Cardiac muscle cell (in vitro differentiated cells and primary cell): ENCODE measurements around the gene ACAN. TPM values are rescaled to one million over a fixed set of nuclear protein-coding genes. Genes with fewer than 3 reads are reported as not detected.

ENCODE experiments used
- DNase-seq, 2 donors: peaks; one replicate each; pipeline versions ENCODE4 v3.0.0 to v3.0.0-alpha.2; 2010 to 2017; ENCODE audit warnings: low read depth in 1 of 2, low spot score in 1 of 2
- H3K27ac ChIP-seq: fragments of 200-600 bp; sonication (generic); 2 replicates; pipeline ENCODE4 v1.5.1; 2016
- H3K27me3 ChIP-seq: fragments of 200-600 bp; sonication (generic); 2 replicates; pipeline ENCODE4 v1.6.0; 2016; ENCODE audit warnings: control low read depth
- H3K36me3 ChIP-seq: fragments of 200-600 bp; sonication (generic); 2 replicates; pipeline ENCODE4 v1.5.1; 2016; ENCODE audit warnings: control low read depth
- H3K4me1 ChIP-seq: fragments of 200-600 bp; sonication (generic); 2 replicates; pipeline ENCODE4 v1.8.1; 2017; ENCODE audit warnings: low read depth, mild to moderate bottlenecking, mixed run types
- H3K4me3 ChIP-seq: fragments of 200-600 bp; sonication (generic); 2 replicates; pipeline ENCODE4 v1.5.1; 2016; ENCODE audit warnings: mild to moderate bottlenecking
- H3K9me3 ChIP-seq: fragments of 200-600 bp; sonication (generic); 2 replicates; pipeline ENCODE4 v1.5.1; 2017; ENCODE audit warnings: low read depth, mild to moderate bottlenecking, control low read depth
- CTCF ChIP-seq: IDR thresholded peaks from 2 replicates; pipeline ENCODE4 v1.5.1; 2012; ENCODE audit warnings: low read depth, mild to moderate bottlenecking, low read length
- polyA plus RNA-seq: library from polyadenylated mRNA; unstranded; fragments of >200 nt; fragmentation: Nextera tagmentation; extraction: Ambion mirVana; gene quantifications from 2 replicates; pipeline ENCODE4 v1.2.1, GENCODE V29; 2016
- total RNA-seq: library from RNA; depleted of rRNA; stranded (reverse); fragments of >200 nt; gene quantifications from 2 replicates; pipeline ENCODE4 v1.2.3, GENCODE V29; 2016

The ACAN gene
- total and polyA plus RNA-seq, 2 experiments from 2014 or later, result 0.71 to 0.91 TPM

GRCh38 chr15:88873786-88874185 is 70.5 kb downstream of the ACAN start:
- Histone ChIP-seq H3K36me3 (no peaks in the 10 kb centered on the region), H3K4me1 (no peaks in the 10 kb centered on the region), H3K27me3 (no peaks in the 10 kb centered on the region), H3K4me3 (no peak overlapping the region), H3K27ac (no peak overlapping the region), H3K9me3 (no peaks in the 10 kb centered on the region)
- no peak for TF ChIP-seq CTCF
- no peak for DNase-seq

GRCh38 chr15:88874275-88874674 is 71.0 kb downstream of the ACAN start:
- Histone ChIP-seq H3K27ac (no peak overlapping the region), H3K27me3 (no peaks in the 10 kb centered on the region), H3K4me3 (no peak overlapping the region), H3K36me3 (no peaks in the 10 kb centered on the region), H3K4me1 (no peaks in the 10 kb centered on the region), H3K9me3 (no peaks in the 10 kb centered on the region)
- no peak for DNase-seq
- TF ChIP-seq CTCF, result no peak

GRCh38 chr15:88874684-88875083 is 71.4 kb downstream of the ACAN start:
- H3K27ac ChIP-seq, result no peak overlapping the region

GRCh38 chr15:88876573-88876972 is 73.3 kb downstream of the ACAN start:
- no peaks in the 10 kb centered on the region for H3K4me1 ChIP-seq

More at GRCh38 chr15:88874684-88875083, 71.4 kb downstream of the ACAN start:
- no peak for TF ChIP-seq CTCF
- DNase-seq, result no peak
- Histone ChIP-seq H3K36me3 (no peaks in the 10 kb centered on the region), H3K9me3 (no peaks in the 10 kb centered on the region), H3K27me3 (no peaks in the 10 kb centered on the region), H3K4me1 (no peaks in the 10 kb centered on the region), H3K4me3 (no peak overlapping the region)

GRCh38 chr15:88877415-88877814 is 74.2 kb downstream of the ACAN start:
- no peaks in the 10 kb centered on the region for H3K4me1 ChIP-seq
- H3K9me3 ChIP-seq, result no peaks in the 10 kb centered on the region
- H3K36me3 ChIP-seq, result no peaks in the 10 kb centered on the region
- no peaks in the 10 kb centered on the region for H3K27me3 ChIP-seq
- TF ChIP-seq CTCF, result no peak
- no peak overlapping the region for H3K4me3 ChIP-seq
- DNase-seq, result no peak
- no peak overlapping the region for H3K27ac ChIP-seq

More at GRCh38 chr15:88876573-88876972, 73.3 kb downstream of the ACAN start:
- no peak overlapping the region for H3K4me3 ChIP-seq
- DNase-seq, result no peak
- H3K27ac ChIP-seq, result no peak overlapping the region
- H3K36me3 ChIP-seq, result no peaks in the 10 kb centered on the region
- TF ChIP-seq CTCF, result no peak
- no peaks in the 10 kb centered on the region for H3K9me3 ChIP-seq
- no peaks in the 10 kb centered on the region for H3K27me3 ChIP-seq

GRCh38 chr15:88877906-88878305 is 74.7 kb downstream of the ACAN start:
- no peak for DNase-seq

More at GRCh38 chr15:88877906-88878305, 74.7 kb downstream of the ACAN start:
- H3K4me1 ChIP-seq, result no peaks in the 10 kb centered on the region
- H3K9me3 ChIP-seq, result no peaks in the 10 kb centered on the region
- H3K27ac ChIP-seq, result no peak overlapping the region
- no peaks in the 10 kb centered on the region for H3K27me3 ChIP-seq
- TF ChIP-seq CTCF, result no peak
- H3K36me3 ChIP-seq, result no peaks in the 10 kb centered on the region
- H3K4me3 ChIP-seq, result no peak overlapping the region
